Natural killer cell (primary cell): ENCODE measurements around the gene SEMA3C. TPM values are rescaled to one million over a fixed set of nuclear protein-coding genes. Genes with fewer than 3 reads are reported as not detected.

Source experiments
- ATAC-seq, 3 donors: fragments of 150-1000 bp in 2 of 3; fragments of 200-7000 bp in 1 of 3; cut with Tn5 transposase; 1 replicate in 1 of 3; 2 replicates in 2 of 3; pipeline ENCODE4 v1.10.0; 2021; ENCODE audit warnings: mild to moderate bottlenecking in 2 of 3, moderate library complexity in 2 of 3
- DNase-seq, 2 donors: peaks; one replicate each; pipeline versions ENCODE4 v3.0.0 to v3.0.0-alpha.2; 2013 to 2021; ENCODE audit warnings: mixed read lengths in 1 of 2
- H3K27ac ChIP-seq: one replicate; pipeline ENCODE4 v1.5.1; 2013; ENCODE audit warnings: mild to moderate bottlenecking, low read length
- H3K27me3 ChIP-seq: one replicate; pipeline ENCODE4 v1.6.1; 2013; ENCODE audit warnings: low read length; ENCODE audit not compliant: control insufficient read depth, insufficient read depth
- H3K36me3 ChIP-seq: one replicate; pipeline ENCODE4 v1.6.1; 2013; ENCODE audit warnings: low read length; ENCODE audit not compliant: control insufficient read depth, insufficient read depth
- H3K4me1 ChIP-seq: one replicate; pipeline ENCODE4 v1.6.1; 2013; ENCODE audit warnings: low read length; ENCODE audit not compliant: control insufficient read depth, insufficient read depth
- H3K4me3 ChIP-seq: one replicate; pipeline ENCODE4 v1.5.1; 2013; ENCODE audit warnings: low read length
- H3K9me3 ChIP-seq: one replicate; pipeline ENCODE4 v1.6.1; 2013; ENCODE audit warnings: low read length; ENCODE audit not compliant: control insufficient read depth, insufficient read depth
- H3K27ac Mint-ChIP-seq, 2 donors: one replicate each; pipeline ENCODE4 v1.8.0; 2022; ENCODE audit warnings: mild to moderate bottlenecking in 2 of 2, mixed read lengths in 2 of 2, moderate library complexity in 1 of 2
- H3K27me3 Mint-ChIP-seq, 2 donors: one replicate each; pipeline ENCODE4 v1.8.0; 2022; ENCODE audit warnings: low read depth in 2 of 2, mixed read lengths in 2 of 2
- H3K36me3 Mint-ChIP-seq: one replicate; pipeline ENCODE4 v1.8.0; 2022; ENCODE audit warnings: mixed read lengths
- H3K4me1 Mint-ChIP-seq, 2 donors: one replicate each; pipeline ENCODE4 v1.8.0; 2022; ENCODE audit warnings: mixed read lengths in 2 of 2
- H3K4me3 Mint-ChIP-seq: one replicate; pipeline ENCODE4 v1.8.0; 2022; ENCODE audit warnings: mild to moderate bottlenecking, moderate library complexity, mixed read lengths
- H3K9me3 Mint-ChIP-seq, 2 donors: one replicate each; pipeline ENCODE4 v1.8.0; 2022; ENCODE audit warnings: mixed read lengths in 2 of 2
- WGBS: methylation state at CpG from one replicate; pipeline ENCODE4 v1.1.7; 2013; ENCODE audit warnings: missing lambda C conversion rate; ENCODE audit not compliant: insufficient coverage; 5-methylcytosine and 5-hydroxymethylcytosine counted together
- intact Hi-C: fragments of 100-400 bp; cut with micrococcal nuclease; formaldehyde crosslinking; loops from one replicate; pipeline ENCODE4 v1.14.2; 2022
- total RNA-seq, 4 donors: library from RNA; stranded (reverse); fragments of 120-200 nt in 1 of 4; gene quantifications; one replicate each; pipeline versions ENCODE4 v1.2.3 to v1.2.4, GENCODE V29; 2013 to 2022
- TF ChIP-seq, protein P1 (sequence below): fragments of 200-600 bp; IDR thresholded peaks from one replicate; pipeline ENCODE4 v1.8.0; 2022; ENCODE audit warnings: antibody characterized with exemption

SEMA3C gene
- total RNA-seq, 3 donors from 2014 or later (not counting 1 experiment from before 2014, with no cell fraction given): 0.41 to 12.2 (median 0.94) TPM

DNA sequence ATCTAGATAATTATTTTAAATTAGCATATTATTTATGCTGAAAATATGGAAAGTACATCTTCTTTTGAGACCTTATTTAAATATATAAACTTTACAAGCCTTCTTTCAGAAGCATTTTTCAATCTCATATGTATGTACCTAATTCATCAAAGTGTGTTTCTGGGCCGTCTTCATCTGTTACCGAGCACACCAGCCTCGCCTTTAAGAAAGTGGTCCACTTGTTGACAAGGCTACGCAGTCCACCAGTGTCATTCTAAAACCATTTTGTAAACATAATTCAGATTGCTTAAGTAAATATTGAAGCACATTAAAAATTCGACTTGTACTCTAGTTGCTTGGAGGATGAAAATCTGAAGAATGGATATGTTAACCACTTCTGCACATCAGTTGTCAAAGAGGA, 116.3 kb downstream of the SEMA3C start:
- H3K36me3 Mint-ChIP-seq: no peaks in the 10 kb centered on the region
- no peak overlapping the region for H3K4me3 ChIP-seq
- H3K4me3 Mint-ChIP-seq: no peak overlapping the region
- DNase-seq (no peak), ATAC-seq (no peak)
- H3K27ac ChIP-seq: no peak overlapping the region
- H3K27ac Mint-ChIP-seq: no peak overlapping the region
- H3K9me3 Mint-ChIP-seq: no peaks in the 10 kb centered on the region
- no peaks in the 10 kb centered on the region for H3K4me1 Mint-ChIP-seq
- 87% methylated on average over 4 of the region's 5 CpGs for WGBS
- H3K36me3 ChIP-seq: no peaks in the 10 kb centered on the region
- H3K27me3 Mint-ChIP-seq: no peaks in the 10 kb centered on the region
- no peaks in the 10 kb centered on the region for H3K27me3 ChIP-seq
- intact Hi-C loops: no loop called here
- TF ChIP-seq, protein P1, sequence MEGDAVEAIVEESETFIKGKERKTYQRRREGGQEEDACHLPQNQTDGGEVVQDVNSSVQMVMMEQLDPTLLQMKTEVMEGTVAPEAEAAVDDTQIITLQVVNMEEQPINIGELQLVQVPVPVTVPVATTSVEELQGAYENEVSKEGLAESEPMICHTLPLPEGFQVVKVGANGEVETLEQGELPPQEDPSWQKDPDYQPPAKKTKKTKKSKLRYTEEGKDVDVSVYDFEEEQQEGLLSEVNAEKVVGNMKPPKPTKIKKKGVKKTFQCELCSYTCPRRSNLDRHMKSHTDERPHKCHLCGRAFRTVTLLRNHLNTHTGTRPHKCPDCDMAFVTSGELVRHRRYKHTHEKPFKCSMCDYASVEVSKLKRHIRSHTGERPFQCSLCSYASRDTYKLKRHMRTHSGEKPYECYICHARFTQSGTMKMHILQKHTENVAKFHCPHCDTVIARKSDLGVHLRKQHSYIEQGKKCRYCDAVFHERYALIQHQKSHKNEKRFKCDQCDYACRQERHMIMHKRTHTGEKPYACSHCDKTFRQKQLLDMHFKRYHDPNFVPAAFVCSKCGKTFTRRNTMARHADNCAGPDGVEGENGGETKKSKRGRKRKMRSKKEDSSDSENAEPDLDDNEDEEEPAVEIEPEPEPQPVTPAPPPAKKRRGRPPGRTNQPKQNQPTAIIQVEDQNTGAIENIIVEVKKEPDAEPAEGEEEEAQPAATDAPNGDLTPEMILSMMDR: no peak
- H3K4me1 ChIP-seq: no peaks in the 10 kb centered on the region
- no peaks in the 10 kb centered on the region for H3K9me3 ChIP-seq

DNA sequence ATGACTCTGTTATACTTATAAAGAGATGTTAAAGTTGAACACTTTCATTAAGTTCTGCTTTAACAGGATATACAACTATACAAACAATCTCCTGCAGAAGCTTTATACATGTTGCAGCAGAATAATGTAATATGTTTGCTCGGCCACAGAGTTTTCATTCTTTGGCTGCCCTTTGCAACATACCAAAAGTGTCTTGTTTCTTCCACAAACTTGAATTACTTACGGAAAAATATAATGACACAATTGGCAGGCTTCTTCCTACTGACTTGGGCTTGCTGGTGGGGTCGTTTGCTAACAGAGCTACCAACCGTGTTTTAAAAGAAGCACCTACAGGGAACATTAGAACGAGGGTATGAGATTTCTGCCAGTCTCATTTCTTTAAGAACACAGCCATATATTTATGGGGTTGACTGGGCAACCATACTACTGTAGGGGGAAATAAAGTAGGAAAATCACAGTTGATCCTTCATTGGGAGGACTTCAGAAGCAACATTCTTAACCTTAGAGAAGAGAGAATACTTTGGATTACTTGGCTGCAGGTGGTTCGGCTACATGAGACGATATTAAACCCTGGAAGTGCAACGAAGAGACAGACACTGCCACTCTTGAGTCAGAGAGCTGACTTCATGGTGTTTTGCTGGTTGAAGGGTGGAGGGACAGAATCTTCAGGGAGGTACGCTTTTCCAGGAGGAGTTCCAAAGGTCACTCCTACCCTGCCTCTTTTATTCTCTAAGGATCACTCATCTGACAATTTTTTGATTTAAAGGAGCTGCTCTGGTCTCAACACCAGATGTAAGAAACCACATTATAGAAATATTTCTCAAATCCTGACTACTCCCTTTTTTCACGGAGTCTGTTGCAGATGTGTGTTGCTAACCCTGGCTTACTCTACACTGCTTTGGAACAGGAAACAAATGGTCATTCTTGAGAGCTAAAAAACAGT, 123.9 kb downstream of the SEMA3C start:
- H3K27me3 ChIP-seq: no peaks in the 10 kb centered on the region
- Mint-ChIP-seq H3K4me3 (no peak overlapping the region), H3K4me1 (no peaks in the 10 kb centered on the region), H3K27me3 (no peaks in the 10 kb centered on the region), H3K27ac (no peak overlapping the region), H3K36me3 (no peaks in the 10 kb centered on the region), H3K9me3 (peaks cover 0 to 3% of the 10 kb centered on the region in 2 donors)
- H3K4me3 ChIP-seq: no peak overlapping the region
- no peaks in the 10 kb centered on the region for H3K36me3 ChIP-seq
- H3K4me1 ChIP-seq: no peaks in the 10 kb centered on the region
- intact Hi-C loops: no loop called here
- H3K9me3 ChIP-seq: no peaks in the 10 kb centered on the region
- no peak overlapping the region for H3K27ac ChIP-seq
- TF ChIP-seq, protein P1: no peak
- DNase-seq (no peak), ATAC-seq (no peak)
- 85% methylated on average over 10 of the region's 10 CpGs for whole genome bisulfite sequencing

DNA sequence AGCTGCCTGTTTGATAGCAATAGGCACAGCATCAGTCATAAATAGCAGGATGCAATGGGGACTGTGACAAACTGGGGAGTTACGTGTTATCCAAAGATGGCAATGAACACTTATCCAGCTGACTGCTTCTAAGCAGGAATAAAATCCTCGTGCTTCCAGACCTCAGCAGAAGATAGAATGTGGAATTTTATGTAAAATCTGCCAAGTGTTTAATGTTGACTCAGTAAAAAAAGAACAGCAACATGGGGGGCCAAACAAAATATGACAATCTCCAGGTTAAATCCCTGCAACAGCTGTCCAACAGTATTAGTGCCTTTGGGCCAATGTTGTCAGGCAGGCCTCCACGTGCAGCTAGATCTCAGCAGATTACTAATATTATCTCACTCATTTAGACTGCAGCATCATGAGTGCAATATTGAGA, 127.3 kb downstream of the SEMA3C start:
- H3K9me3 ChIP-seq: no peaks in the 10 kb centered on the region
- intact Hi-C loops: no loop called here
- no peaks in the 10 kb centered on the region for H3K36me3 ChIP-seq
- no peak overlapping the region for H3K4me3 Mint-ChIP-seq
- H3K27ac ChIP-seq: no peak overlapping the region
- ATAC-seq (no peak), DNase-seq (no peak)
- H3K4me3 ChIP-seq: no peak overlapping the region
- H3K4me1 Mint-ChIP-seq: no peaks in the 10 kb centered on the region
- no peaks in the 10 kb centered on the region for H3K4me1 ChIP-seq
- no peak overlapping the region for H3K27ac Mint-ChIP-seq
- peaks cover 3 to 4% of the 10 kb centered on the region in 2 donors for H3K9me3 Mint-ChIP-seq
- H3K27me3 ChIP-seq: no peaks in the 10 kb centered on the region
- TF ChIP-seq, protein P1: no peak
- WGBS: 76% methylated on average over 3 of the region's 3 CpGs
- H3K27me3 Mint-ChIP-seq: no peaks in the 10 kb centered on the region
- H3K36me3 Mint-ChIP-seq: no peaks in the 10 kb centered on the region
